ENCODE results near the gene SELE. TPM values are rescaled to one million over a fixed set of nuclear protein-coding genes. Genes with fewer than 3 reads are reported as not detected.

Gene SELE, protein sequence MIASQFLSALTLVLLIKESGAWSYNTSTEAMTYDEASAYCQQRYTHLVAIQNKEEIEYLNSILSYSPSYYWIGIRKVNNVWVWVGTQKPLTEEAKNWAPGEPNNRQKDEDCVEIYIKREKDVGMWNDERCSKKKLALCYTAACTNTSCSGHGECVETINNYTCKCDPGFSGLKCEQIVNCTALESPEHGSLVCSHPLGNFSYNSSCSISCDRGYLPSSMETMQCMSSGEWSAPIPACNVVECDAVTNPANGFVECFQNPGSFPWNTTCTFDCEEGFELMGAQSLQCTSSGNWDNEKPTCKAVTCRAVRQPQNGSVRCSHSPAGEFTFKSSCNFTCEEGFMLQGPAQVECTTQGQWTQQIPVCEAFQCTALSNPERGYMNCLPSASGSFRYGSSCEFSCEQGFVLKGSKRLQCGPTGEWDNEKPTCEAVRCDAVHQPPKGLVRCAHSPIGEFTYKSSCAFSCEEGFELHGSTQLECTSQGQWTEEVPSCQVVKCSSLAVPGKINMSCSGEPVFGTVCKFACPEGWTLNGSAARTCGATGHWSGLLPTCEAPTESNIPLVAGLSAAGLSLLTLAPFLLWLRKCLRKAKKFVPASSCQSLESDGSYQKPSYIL
- not detected in 2 replicates for total RNA-seq

DNA sequence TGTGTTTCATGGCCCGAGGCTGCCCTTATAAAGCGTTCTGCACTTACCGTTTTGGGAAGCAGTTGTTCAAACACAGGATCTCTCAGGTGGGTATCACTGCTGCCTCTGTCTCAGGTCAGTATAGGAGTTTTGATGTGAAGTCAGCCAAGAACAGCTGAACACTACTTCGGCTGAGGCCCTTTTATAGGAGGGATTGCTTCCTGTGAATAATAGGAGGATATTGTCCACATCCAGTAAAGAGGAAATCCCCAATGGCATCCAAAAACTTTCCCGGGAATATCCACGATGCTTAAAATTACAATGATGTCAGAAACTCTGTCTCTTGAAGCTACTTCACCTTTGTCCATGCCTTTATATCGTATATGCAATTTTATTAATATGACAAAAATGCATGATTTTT lies at the start of gene SELE:
Gene SELE, minus strand, starts transcription at position 156 of the 400 bp plus-strand sequence. CDS start 467 bp downstream, outside the sequence.

DNA sequence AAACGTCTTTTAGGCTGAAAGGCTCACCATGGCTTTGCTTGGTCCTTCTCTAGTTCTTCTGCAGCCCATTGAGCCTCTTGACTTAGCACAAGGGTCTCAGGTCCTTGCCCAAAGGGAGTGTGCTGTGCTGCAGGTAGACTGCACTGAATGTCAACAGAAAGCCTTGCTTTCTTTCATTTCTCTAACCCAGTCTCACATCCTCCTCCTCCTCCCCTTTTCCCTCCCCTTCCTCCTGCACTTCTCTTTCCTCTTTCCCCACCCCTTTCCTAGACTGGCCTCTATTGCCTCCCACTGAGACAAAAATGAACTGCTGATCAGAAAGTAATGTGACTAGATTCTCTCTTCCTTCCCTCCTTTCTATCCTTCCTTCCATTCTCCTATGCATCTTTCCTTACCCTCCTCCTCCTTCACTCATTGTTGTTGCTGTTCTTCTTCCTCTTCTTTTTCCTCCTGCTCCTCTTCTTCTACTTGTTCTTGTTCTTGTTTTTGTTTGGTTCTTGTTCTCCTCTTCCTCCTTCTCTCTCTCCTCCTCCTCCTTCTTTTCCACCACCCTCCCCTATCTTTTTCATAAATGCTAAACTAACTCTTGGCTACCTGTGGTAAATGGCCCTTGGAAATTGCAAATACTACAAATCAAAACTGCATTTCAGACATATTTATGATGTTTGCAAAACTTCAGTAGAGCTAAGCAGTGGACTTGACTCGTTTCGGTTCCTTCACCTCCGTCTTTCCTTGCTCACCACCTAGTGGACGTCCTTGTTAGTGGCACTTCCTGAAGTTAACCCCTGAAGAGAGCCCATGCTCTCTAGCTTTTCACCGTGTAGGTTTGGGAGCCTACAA lies 22.2 kb downstream of the SELE start, which contains the start of gene SELL:
Gene SELL, minus strand, starts transcription at position 152 of the 840 bp plus-strand sequence. Its CDS starts 122 bp downstream, at position 30.

Other genes with a start within 250 kb of the SELE start
- gene SLC19A2, start 248.1 kb downstream of the SELE start, total RNA-seq, result 5.6 and 8.4 TPM in 2 replicates
- gene F5, start 147.6 kb downstream of the SELE start, total RNA-seq, result not detected in 2 replicates
- not detected in 2 replicates for gene SELP, start 104.0 kb downstream of the SELE start, total RNA-seq
- gene SELL, start 22.5 kb downstream of the SELE start, total RNA-seq, result under 0.01 and 0.16 TPM in 2 replicates
- 5.0 and 5.7 TPM in 2 replicates for gene METTL18, start 60.8 kb upstream of the SELE start, total RNA-seq
- 9.6 and 10.4 TPM in 2 replicates for gene SCYL3, start 159.8 kb upstream of the SELE start, total RNA-seq